GM18858 (cell line): ENCODE results near the gene TEKT5.

Source experiments
- ATAC-seq: cut with Tn5 transposase; IDR thresholded peaks from one replicate; pipeline ENCODE4 v1.9.1; 2021; ENCODE audit not compliant: unreplicated experiment

TEKT5 gene

GRCh38 chr16:10612649-10613179 is 82.0 kb downstream of the TEKT5 start:
- no peak for ATAC-seq

DNA sequence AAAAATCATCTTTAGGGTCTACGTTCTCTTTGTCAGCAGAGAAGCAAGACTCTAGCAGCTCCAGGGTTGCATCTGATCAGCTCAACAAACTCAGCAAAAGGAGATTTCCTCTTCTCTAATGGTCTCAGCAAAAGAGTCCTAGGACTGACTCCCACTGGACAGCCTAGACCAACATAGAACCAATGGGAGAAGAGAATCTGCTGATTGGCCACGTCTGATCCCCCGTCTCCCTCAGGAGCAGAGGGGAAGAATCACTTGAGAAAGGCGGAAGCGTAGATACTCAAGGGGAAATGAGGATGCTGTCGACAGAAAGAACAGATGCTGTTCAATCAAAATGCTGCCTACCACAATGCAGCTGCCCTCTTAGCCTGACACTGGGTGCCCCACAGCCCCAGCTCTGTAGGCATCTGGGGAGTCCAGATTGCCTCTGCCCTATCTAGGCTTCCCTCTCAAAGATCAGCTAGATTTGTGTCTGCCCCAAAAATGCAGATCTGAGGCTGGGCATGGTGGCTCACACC is 82.8 kb downstream of the TEKT5 start:
- no peak for ATAC-seq

DNA sequence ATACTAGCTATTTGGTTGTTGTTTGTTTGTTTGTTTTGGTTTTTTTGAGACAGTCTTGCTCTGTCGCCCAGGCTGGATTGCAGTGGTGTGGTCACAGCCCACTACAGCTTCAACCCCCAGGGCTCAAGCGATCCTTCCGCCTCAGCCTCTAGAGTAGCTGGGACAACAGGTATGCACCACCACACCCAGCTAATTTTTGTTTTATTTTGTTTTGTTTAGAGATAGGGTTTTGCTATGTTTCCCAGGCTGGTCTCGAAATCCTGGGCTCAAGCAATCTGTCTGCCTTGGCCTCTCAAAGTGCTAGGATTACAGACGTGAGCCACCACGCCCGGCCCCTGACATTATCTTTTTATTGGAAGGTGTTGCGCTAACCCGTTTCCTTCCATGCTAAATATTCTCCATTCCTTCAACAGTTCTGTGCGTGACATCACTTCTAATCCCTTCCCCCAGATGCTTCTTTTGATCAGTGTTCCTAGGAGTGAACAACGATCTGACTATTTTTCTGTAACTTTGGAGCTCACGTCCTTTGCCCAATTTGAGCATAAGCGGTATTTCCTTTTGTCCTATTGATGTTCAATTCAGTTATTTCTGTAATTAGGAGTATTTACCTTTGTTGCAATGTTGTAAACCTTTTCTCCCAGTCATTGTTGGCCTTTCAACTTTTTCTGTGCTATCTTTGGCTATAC is 84.1 kb downstream of the TEKT5 start:
- no peak for ATAC-seq

DNA sequence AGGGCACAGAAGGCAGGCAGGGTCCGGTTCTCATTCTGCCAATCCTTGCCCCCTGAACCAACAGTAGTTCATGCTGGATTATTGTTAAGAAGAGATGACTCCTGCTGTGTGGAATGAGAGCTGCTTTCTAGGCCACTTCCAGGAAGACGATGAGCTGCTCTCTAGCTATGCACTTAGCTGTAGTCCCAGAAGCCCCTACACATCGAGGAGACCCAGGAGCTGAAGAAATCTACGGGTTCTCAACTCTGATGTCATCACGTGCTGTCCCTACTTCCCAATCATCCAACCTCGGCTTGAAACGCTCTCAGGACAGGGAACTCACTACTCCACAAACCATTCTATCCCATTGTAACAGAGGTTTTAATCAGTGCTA is 85.3 kb downstream of the TEKT5 start:
- ATAC-seq, result no peak

DNA sequence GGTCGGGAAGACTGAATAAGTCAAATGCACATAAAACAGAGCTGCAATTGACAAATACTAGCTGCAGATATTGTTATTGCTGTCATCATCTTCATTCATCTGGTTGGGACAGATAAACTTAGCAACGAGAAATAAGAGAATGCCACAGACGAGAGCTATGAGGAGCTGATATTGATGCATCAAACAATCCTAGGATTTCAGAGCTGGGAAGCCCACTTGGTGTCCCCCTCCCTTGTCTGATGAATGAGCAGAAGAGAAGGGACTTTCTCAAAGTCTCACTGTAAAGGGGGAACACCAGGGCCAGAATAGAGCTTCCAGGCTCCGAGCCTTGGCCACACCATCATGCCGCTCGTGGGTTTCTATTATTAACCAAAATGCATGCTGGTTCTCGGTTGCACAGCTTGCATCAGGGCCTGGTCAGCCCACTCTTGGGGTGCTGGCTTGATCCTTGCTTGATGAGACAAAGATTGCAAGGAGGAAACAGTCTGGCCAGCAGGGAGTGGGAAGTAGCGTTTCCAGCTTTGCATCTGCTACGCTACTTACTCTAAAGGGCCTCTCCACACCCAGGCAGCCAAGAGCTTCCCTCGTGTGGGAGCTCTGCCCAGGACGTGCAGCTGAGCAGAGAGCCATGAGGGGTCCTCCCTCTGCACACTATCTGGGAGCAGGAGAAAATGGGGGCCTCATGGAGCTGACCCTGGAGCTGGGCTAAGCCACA is 85.9 kb downstream of the TEKT5 start:
- ATAC-seq, result no peak

- ATAC-seq, result no peak
Observed at GRCh38 chr16:10607157-10607556, 87.6 kb downstream of the TEKT5 start.

DNA sequence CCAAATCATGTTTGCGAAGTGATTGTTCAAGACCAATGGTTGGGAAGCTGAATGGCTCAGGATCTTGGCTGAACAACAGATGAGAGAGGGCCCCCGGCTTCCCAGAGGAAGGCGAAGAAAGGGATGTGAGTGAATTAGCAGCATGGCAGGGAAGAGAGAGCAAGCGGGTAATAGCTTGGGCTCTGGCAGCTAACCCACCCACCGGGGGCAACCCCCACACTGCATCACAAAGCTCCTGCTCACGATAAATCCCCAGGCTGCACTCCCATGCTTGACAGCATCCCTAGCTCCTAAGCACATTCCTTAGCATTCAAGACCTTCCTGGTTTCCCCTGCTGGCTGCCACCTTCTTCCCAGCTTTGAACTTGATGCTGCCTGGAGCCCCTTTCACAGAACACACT is 88.1 kb downstream of the TEKT5 start:
- no peak for ATAC-seq

- no peak for ATAC-seq
Observed at GRCh38 chr16:10605636-10606035, 89.1 kb downstream of the TEKT5 start.

DNA sequence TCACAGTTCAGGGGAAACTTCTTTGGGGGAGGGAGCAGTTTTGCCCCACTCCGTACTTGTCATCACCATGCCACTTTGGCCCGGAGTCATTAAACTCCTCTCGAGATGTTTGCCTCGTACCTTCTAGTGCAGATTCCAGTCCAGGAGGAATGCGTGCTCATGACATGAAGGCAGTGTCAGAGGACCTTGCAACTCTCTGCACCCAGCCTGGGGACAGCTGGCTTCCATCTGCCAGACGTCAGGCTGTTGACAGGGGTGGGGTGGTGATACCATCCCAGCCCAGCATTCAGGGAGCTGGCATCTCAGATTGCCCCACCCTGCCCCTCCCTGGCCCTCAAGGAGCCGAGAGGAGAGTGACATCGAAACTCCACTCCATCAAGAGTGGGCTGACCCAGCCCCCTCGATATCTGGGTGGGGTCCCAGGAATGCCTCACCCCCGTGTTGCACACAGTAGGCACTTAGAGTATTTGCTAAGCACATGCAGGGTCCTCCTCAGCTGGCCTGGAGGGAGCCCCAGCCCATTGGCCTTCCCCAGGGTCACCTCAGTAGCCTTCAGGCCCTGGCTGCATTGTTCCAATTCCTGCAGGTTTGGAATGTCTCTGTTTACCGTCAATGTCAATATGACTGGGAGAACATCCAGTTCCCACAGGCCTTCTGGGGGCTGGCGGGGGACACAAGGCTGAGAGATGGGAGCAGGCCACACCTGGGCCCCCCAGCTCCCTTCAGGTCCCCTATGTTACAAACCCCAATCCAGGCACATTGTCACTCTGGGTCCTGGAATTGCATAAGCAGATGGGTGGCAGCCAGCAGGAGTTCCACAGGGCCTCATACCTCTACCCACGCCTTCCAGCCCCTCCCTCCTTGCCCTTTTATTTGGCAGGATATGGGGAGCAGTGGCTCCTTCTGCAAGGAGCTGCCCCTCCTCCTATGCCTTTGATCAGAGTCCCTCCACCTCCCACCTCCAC is 93.0 kb downstream of the TEKT5 start:
- no peak for ATAC-seq

DNA sequence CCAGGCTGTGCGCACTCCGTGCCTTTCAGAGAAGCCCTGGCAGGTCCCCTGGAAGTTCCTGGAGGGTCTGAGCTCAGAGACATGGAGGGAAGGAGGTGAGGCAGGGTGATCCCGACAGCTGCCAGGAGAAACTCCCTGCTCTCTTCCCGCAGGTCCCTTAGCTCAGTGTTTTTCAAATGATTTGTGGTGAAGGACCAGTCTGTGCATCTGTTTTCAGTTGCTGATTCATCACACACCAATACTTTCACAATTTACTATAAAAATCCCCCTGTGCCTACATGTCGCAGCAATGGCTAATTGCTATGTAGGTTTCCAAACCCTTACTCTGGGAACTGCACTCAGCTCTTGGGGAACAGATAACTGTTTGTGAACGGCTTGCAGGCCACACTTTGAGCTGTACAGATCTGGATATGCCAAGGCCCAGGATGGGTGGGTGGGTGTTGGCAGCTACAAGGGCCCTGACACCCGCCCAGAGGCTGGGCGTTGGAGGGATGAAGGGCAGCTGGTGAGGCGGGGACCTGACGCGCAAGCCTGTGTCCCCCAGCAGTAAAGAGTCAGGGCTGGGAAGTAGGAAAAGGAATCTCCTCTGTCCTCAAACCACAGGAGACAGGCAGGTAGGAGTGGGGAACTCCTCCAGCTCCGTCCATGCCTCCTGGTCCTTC is 93.8 kb downstream of the TEKT5 start:
- no peak for ATAC-seq

DNA sequence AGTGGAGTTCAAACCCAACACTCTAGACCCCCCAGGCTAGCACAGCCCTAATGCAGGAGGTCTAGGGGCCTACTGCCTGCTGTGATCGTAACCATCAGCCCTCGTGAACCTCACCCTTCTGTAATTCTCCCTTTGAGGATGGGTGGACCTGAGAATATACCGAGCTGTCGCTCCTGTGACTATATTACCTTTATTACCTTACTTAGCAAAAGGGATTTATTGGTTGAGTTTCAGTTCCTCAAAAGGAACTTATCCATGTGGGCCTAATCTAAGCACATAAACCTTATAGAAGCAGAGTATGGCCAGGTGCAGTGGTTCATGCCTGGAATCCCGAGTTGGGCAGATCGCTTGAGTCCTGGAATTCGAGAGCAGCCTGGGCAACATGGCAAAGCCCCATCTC is 95.1 kb downstream of the TEKT5 start:
- ATAC-seq, result no peak

GRCh38 chr16:10598157-10598556 is 96.6 kb downstream of the TEKT5 start:
- ATAC-seq, result no peak

- ATAC-seq, result no peak
Observed at GRCh38 chr16:10597187-10597601, 97.5 kb downstream of the TEKT5 start.

GRCh38 chr16:10594312-10594950 is 100.3 kb downstream of the TEKT5 start:
- ATAC-seq, result no peak

DNA sequence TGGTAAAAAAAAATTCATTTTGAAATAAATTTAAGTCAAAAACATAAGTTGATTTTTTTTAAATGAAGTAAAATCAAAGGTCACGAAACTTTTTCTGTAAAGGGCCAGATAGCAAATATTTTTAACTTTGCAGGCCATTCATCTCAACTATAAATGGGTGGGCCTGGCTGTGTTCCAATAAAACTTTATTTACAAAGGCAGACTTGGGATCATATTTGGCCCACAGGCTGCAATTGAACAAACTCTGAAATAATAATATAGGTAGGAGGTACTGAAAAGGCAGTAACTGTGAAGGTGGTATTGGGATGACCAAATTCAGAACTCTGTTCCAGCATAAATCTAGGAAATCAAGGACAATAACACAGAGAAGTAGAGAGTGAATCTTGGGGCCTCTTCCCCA is 102.1 kb downstream of the TEKT5 start:
- no peak for ATAC-seq

- ATAC-seq, result no peak
Observed at GRCh38 chr16:10590342-10590741, 104.4 kb downstream of the TEKT5 start.

DNA sequence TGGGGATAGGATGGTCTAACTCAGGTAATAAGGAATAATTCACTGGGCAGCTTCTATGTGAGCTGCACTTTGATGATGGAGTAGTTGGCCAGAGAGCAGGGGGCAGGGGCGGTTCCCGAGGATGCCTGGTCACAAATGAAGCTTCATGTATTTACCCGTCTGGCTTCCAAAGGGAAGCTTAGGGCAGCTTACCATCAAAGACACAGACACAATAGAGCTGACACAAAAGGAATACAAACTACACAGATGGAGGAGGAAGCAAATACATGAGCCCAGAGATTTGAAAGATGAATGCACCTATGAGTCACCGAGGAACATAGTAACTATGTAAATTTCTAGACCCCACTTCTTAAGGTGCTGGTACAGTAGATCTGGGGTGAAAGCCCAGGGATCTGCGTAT is 105.6 kb downstream of the TEKT5 start:
- no peak for ATAC-seq

GRCh38 chr16:10587622-10588021 is 107.1 kb downstream of the TEKT5 start:
- no peak for ATAC-seq

DNA sequence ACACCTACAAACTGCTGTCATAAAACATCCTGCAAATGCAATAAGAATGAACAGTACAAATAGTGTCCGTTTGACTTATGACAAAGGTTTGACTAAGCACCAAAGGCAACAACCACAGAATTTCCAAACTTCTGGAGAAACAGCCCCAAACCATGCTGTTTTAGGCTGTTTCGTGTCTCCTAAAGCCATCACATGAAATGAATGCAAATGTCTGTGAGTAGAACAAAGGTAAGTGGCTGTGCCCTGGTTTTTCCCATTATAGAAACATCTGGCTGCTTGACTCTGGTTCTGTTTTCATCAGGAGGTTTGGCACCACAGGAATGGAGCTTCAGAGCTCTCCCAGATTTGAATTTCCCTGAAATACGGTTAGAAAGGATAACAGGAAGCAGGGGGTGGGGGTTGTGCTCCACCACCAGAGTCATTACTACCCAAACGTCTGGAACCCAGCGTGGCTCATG is 109.7 kb downstream of the TEKT5 start:
- no peak for ATAC-seq

GRCh38 chr16:10583269-10583668 is 111.5 kb downstream of the TEKT5 start:
- ATAC-seq, result no peak
